Measurements from ENCODE around the gene P4HB. TPM values are rescaled to one million over a fixed set of nuclear protein-coding genes. Genes with fewer than 3 reads are reported as not detected.

P4HB gene
- total and polyA plus RNA-seq, 10 of the 15 experiments (the other 5 are each of a cell fraction or from before 2014, with no cell fraction given): 4.7 to 549 (median 361) TPM

DNA sequence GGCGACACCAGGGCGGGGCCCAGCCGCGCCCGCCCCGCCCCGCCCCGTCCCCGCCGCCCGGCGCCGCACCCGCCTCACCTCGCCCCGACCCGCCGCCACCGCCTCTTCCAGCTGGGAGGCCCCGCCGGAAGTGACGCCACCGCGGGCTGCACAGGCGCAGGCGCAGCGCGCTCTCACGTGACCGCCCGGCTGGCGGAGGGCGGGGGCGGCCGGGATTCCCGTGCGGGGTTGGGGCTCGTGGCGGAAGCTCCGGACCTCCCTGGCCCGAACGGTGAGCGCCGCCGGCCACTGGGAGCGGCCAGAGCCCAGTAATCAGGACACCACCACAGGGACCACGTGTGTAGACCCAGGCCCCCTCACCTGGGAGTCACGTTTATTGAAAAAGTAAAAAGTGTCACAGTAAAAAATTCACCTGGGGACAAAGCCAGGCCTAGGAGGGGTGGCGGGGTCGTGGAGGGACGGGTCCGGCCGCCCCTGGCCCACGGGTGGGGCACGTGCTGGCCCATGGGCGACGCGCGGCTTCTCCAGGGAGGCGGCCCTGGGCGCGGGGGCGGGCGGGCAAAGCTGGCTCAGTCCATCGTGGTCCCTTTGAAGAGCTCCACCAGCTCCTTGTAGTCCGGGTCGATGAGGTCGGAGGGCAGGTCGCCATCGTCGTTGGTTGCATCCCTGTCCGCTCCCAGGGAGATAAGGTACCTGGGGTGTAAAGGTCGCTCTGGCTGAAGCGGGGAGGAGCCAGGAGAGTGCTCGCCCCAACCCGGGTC, 27.0 kb downstream of the P4HB start, which contains the start of gene MCRIP1 (continued):
- TF ChIP-seq, protein P1, sequence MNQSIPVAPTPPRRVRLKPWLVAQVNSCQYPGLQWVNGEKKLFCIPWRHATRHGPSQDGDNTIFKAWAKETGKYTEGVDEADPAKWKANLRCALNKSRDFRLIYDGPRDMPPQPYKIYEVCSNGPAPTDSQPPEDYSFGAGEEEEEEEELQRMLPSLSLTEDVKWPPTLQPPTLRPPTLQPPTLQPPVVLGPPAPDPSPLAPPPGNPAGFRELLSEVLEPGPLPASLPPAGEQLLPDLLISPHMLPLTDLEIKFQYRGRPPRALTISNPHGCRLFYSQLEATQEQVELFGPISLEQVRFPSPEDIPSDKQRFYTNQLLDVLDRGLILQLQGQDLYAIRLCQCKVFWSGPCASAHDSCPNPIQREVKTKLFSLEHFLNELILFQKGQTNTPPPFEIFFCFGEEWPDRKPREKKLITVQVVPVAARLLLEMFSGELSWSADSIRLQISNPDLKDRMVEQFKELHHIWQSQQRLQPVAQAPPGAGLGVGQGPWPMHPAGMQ (IDR thresholded peaks at IDR 0.05; ENCODE audit: borderline replicate concordance): no peak
- no peak for TF ChIP-seq IKZF2 (IDR thresholded peaks at IDR 0.05)
- peak; percentile 55; the same call in 1 of the 2 replicates for TF ChIP-seq TAF1 (IDR thresholded peaks at IDR 0.05; ENCODE audit: borderline replicate concordance, low read depth, low read length)
- no peak for TF ChIP-seq ZNF274 (IDR thresholded peaks at IDR 0.05; ENCODE audit: insufficient read depth, insufficient read length)
- no peak for TF ChIP-seq HDAC6 (IDR thresholded peaks at IDR 0.05; ENCODE audit: unreplicated experiment)
- peak; percentile 48 for TF ChIP-seq SP1 (IDR thresholded peaks at IDR 0.05; ENCODE audit: low read depth, low read length)
- peak; percentile 61; the same call in 1 of the 2 replicates for TF ChIP-seq POLR2AphosphoS2 (IDR thresholded peaks at IDR 0.05; ENCODE audit: low read depth, low read length)
- no peak for TF ChIP-seq MEF2A (IDR thresholded peaks at IDR 0.05; ENCODE audit: insufficient read depth, low read depth, low read length)
- no peak for TF ChIP-seq NFIC (IDR thresholded peaks at IDR 0.05; ENCODE audit: low read depth, low read length)
- TF ChIP-seq RAD51 (IDR thresholded peaks at IDR 0.05): peak; percentile 26; the same call in 1 of the 2 replicates
- TF ChIP-seq, protein P2, sequence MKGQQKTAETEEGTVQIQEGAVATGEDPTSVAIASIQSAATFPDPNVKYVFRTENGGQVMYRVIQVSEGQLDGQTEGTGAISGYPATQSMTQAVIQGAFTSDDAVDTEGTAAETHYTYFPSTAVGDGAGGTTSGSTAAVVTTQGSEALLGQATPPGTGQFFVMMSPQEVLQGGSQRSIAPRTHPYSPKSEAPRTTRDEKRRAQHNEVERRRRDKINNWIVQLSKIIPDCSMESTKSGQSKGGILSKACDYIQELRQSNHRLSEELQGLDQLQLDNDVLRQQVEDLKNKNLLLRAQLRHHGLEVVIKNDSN (IDR thresholded peaks at IDR 0.05; ENCODE audit: borderline replicate concordance, extremely low read length, insufficient read depth, low read depth, low read length): peak; percentile 95
- no peak for TF ChIP-seq BRCA1 (IDR thresholded peaks at IDR 0.05; ENCODE audit: low read depth, low read length)
- TF ChIP-seq EGR1 (IDR thresholded peaks at IDR 0.05; ENCODE audit: borderline replicate concordance in 1 of 2, low read depth in 2 of 2, low read length in 2 of 2): peak in 1 of 2 experiments; percentile 98; a peak in 2 of 3 replicates
- TF ChIP-seq ATF3 (IDR thresholded peaks at IDR 0.05; ENCODE audit: borderline replicate concordance, extremely low read depth, low read depth, low read length): peak; percentile 88
- TF ChIP-seq, protein P3, sequence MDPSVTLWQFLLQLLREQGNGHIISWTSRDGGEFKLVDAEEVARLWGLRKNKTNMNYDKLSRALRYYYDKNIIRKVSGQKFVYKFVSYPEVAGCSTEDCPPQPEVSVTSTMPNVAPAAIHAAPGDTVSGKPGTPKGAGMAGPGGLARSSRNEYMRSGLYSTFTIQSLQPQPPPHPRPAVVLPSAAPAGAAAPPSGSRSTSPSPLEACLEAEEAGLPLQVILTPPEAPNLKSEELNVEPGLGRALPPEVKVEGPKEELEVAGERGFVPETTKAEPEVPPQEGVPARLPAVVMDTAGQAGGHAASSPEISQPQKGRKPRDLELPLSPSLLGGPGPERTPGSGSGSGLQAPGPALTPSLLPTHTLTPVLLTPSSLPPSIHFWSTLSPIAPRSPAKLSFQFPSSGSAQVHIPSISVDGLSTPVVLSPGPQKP (IDR thresholded peaks at IDR 0.05; ENCODE audit: low read depth, low read length): peak; percentile 76
- peak; percentile 15; the same call in 1 of the 3 replicates for TF ChIP-seq POU2F2 (IDR thresholded peaks at IDR 0.05; ENCODE audit: borderline replicate concordance, low read depth, low read length)
